ENCODE data around the gene AKTIP.

The AKTIP gene

GRCh38 chr16:53537626-53538025, 34.6 kb upstream of the AKTIP start:
- TF ChIP-seq CTCF (IDR thresholded peaks at IDR 0.05; ENCODE audit: low read depth, low read length, missing control alignments) = no peak
- H3K4me3 ChIP-seq (ENCODE audit: low read depth, low read length) = no peak overlapping the region
- no peak for DNase-seq (ENCODE audit: low read depth)

DNA sequence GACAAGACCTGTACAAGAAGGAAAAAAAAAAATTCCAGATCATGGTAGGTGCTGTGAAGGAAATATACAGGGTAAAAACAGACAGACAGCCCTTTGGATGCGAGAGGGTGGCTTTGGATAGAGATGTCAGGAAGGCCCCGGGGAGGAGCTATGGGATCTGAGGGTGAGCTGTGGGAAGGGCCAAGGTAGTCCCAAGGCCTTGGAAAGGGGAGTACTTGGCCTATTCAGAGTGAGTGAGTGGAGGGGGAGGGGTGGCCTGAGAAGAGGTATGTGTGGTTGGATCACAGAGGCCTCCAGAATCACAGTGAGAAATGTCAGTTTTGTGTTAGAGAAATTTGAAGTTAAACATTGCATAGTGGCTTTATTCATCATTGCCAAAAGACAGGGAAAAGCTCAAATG, 31.2 kb upstream of the AKTIP start:
- TF ChIP-seq CTCF (IDR thresholded peaks at IDR 0.05; ENCODE audit: low read depth, low read length, missing control alignments) = no peak
- H3K4me3 ChIP-seq (ENCODE audit: low read depth, low read length) = no peak overlapping the region
- DNase-seq (ENCODE audit: low read depth) = no peak

DNA sequence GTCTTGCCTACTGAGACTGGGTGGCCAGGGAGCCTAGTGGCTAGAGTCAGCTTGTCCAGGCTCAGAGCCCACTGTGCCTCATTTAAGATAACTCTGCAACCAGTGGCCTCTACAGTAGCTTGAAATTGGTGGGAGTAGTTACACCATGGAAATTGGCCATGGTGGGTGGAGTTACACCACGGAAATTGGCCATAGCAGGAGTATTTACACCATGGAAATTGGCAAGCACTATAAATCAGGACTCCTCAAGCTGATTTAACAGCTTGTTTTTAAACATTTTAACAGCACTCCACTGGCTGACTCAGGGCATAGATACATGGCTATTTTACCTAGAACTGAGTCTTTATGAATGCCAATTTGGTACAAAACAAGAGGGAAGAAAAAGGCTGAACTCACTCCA, 27.7 kb upstream of the AKTIP start:
- no peak for DNase-seq (ENCODE audit: low read depth)
- no peak overlapping the region for H3K4me3 ChIP-seq (ENCODE audit: low read depth, low read length)
- TF ChIP-seq CTCF (IDR thresholded peaks at IDR 0.05; ENCODE audit: low read depth, low read length, missing control alignments) = no peak

GRCh38 chr16:53530046-53530445, 27.0 kb upstream of the AKTIP start:
- no peak for TF ChIP-seq CTCF (IDR thresholded peaks at IDR 0.05; ENCODE audit: low read depth, low read length, missing control alignments)
- no peak overlapping the region for H3K4me3 ChIP-seq (ENCODE audit: low read depth, low read length)

GRCh38 chr16:53529513-53529912, 26.5 kb upstream of the AKTIP start:
- TF ChIP-seq CTCF (IDR thresholded peaks at IDR 0.05; ENCODE audit: low read depth, low read length, missing control alignments) = no peak
- H3K4me3 ChIP-seq (ENCODE audit: low read depth, low read length) = no peak overlapping the region
- no peak for DNase-seq (ENCODE audit: low read depth)

More at GRCh38 chr16:53530046-53530445, 27.0 kb upstream of the AKTIP start:
- DNase-seq (ENCODE audit: low read depth) = no peak

DNA sequence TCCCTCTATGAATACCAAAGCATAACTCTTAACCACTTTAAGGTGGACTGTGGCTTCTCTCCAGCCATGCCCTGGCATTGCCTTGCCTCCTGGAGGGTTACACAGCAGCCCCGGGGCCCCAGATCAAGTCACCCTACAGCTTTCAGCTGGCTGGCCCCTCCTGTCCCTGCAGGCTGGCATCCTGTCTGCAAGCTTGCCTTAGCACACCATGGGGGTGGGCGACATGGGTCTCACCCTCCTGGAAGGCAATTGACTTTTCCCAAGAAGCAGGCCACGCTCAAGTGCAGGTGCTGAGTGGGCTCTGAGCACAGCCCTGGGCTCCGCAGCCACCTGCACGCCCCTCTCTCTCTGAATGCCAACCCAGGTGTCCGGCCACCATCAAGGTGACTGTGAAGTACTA, 25.8 kb upstream of the AKTIP start:
- no peak overlapping the region for H3K4me3 ChIP-seq (ENCODE audit: low read depth, low read length)

More for the DNA sequence above, 25.8 kb upstream of the AKTIP start:
- DNase-seq (ENCODE audit: low read depth) = no peak
- TF ChIP-seq CTCF (IDR thresholded peaks at IDR 0.05; ENCODE audit: low read depth, low read length, missing control alignments) = no peak

All from GM12864 (cell line).